GM12878 (cell line): ENCODE measurements around the gene MYO1D. TPM values are rescaled to one million over a fixed set of nuclear protein-coding genes. Genes with fewer than 3 reads are reported as not detected.
A peak's percentile ranks its signal among the peaks of the same experiment; 100 is the strongest.

Source experiments
- HDAC6 ChIP-seq: fragments of 200-600 bp; sonication (generic); IDR thresholded peaks from one replicate; pipeline ENCODE4 v1.8.0; 2017; ENCODE audit warnings: antibody characterized with exemption; ENCODE audit not compliant: unreplicated experiment
- NFYB ChIP-seq: IDR thresholded peaks from 2 replicates; pipeline ENCODE4 v1.6.1; 2011; ENCODE audit warnings: low read depth, mild to moderate bottlenecking, low read length, improper control_type of control experiment, moderate library complexity; ENCODE audit not compliant: insufficient read depth
- SIN3A ChIP-seq: IDR thresholded peaks from 2 replicates; pipeline ENCODE4 v1.6.1; 2012; ENCODE audit warnings: low read depth, low read length, improper control_type of control experiment
- SRF ChIP-seq, 2 experiments: IDR thresholded peaks; 2 replicates each; pipeline ENCODE4 v1.6.1; 2011; ENCODE audit warnings: low read depth in 2 of 2, low read length in 2 of 2, mild to moderate bottlenecking in 1 of 2, moderate library complexity in 1 of 2
- polyA plus RNA-seq, 11 experiments: library from polyadenylated mRNA; depleted of rRNA in 4 of 11; unstranded in 6 of 11; stranded (reverse) in 5 of 11; fragments of >200 nt; fragmentation: Nextera tagmentation in 4 of 11; fragmentation: Illumina TruSeq in 1 of 11; extraction: Ambion mirVana in 4 of 11; extraction: Trizol in 1 of 11; gene quantifications; 1 replicate in 1 of 11; 2 replicates in 10 of 11; pipeline versions ENCODE4 v1.2.1 to v1.2.3, GENCODE V29; 2011 to 2016; ENCODE audit warnings: inconsistent platforms in 2 of 11, missing spikeins in 2 of 11, low read depth in 1 of 11
- small RNA-seq: library from RNA; depleted of rRNA; stranded (forward); fragments of <200 nt; gene quantifications from one replicate; pipeline ENCODE3, GENCODE V24; 2014
- total RNA-seq, 4 experiments: library from RNA; depleted of rRNA in 3 of 4; stranded (reverse); fragments of >200 nt in 3 of 4; fragmentation: Illumina TruSeq in 1 of 4; extraction: Trizol in 1 of 4; gene quantifications; 2 replicates each; pipeline versions ENCODE4 v1.2.1 to v1.2.3, GENCODE V29; 2013 to 2021
- TF ChIP-seq, protein P1 (sequence below), 3 experiments: IDR thresholded peaks in 2 of 3; conservative IDR thresholded peaks in 1 of 3; 2 replicates each; pipeline ENCODE4 v1.5.1; 2011; ENCODE audit warnings: low read depth in 3 of 3, low read length in 3 of 3, mild to moderate bottlenecking in 3 of 3, control low read depth in 2 of 3, moderate library complexity in 2 of 3, inconsistent platforms in 1 of 3, mixed read lengths in 1 of 3; ENCODE audit not compliant: control insufficient read depth in 2 of 3, insufficient read depth in 1 of 3; ENCODE audit errors: extremely low read depth in 1 of 3
- TF ChIP-seq, protein P2 (sequence below): IDR thresholded peaks from 2 replicates; pipeline ENCODE4 v1.6.1; 2012; ENCODE audit warnings: low read depth, low read length, improper control_type of control experiment

MYO1D gene
- total and polyA plus RNA-seq, 10 of the 15 experiments (the other 5 are each of a cell fraction or from before 2014, with no cell fraction given), result 1.8 to 37.7 (median 25.4) TPM

DNA sequence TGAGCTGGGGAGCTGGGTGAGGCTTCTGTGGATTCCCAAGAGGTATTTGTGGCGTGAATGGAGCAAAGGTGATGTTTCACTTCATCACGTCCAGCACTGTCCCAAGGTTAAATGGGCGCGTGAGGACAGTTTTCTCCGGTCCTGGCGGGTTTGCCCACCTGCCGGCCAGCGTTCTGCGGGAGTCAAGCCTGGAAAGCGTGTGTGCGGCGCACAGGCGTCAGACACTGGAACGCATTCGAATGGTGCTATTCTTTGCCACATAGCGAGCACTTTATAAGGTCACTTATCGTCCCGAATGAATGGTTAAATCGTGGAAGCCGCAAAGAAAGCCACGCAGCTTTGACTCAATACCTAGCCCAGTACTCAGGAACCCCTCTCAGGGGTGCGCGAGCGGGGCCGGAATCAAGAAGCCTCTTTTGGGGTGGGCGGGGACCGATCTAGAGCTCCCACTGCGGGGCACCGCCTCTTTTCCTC is 433.1 kb downstream of the MYO1D start (continued):
- TF ChIP-seq, protein P1, sequence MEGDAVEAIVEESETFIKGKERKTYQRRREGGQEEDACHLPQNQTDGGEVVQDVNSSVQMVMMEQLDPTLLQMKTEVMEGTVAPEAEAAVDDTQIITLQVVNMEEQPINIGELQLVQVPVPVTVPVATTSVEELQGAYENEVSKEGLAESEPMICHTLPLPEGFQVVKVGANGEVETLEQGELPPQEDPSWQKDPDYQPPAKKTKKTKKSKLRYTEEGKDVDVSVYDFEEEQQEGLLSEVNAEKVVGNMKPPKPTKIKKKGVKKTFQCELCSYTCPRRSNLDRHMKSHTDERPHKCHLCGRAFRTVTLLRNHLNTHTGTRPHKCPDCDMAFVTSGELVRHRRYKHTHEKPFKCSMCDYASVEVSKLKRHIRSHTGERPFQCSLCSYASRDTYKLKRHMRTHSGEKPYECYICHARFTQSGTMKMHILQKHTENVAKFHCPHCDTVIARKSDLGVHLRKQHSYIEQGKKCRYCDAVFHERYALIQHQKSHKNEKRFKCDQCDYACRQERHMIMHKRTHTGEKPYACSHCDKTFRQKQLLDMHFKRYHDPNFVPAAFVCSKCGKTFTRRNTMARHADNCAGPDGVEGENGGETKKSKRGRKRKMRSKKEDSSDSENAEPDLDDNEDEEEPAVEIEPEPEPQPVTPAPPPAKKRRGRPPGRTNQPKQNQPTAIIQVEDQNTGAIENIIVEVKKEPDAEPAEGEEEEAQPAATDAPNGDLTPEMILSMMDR (IDR thresholded peaks at IDR 0.05 in 2 of 3, conservative IDR thresholded peaks at IDR 0.05 in 1 of 3; ENCODE audit: control insufficient read depth in 2 of 3, extremely low read depth in 1 of 3, insufficient read depth in 1 of 3, low read depth in 3 of 3, low read length in 3 of 3), result no peak
- no peak for TF ChIP-seq HDAC6
- TF ChIP-seq SIN3A, result no peak
- TF ChIP-seq, protein P2, sequence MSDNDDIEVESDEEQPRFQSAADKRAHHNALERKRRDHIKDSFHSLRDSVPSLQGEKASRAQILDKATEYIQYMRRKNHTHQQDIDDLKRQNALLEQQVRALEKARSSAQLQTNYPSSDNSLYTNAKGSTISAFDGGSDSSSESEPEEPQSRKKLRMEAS, result no peak
- TF ChIP-seq SRF (IDR thresholded peaks at IDR 0.05; ENCODE audit: low read depth in 2 of 2, low read length in 2 of 2), result peak; percentile 69 to 90
- no peak for TF ChIP-seq NFYB
- TF ChIP-seq, all 136 proteins: peak for 3

Small RNA genes within 50 kb of the gene (small RNA-seq; reads per million reads assigned to genes)
- gene RF00019, result not detected

Other genes starting within 250 kb of the MYO1D start
- gene TMEM98, start 51.0 kb upstream of the MYO1D start, total RNA-seq (2014; rRNA removed), result not detected in 2 replicates
- 0.13 TPM in 1 of 2 replicates, not detected in the other for gene TMEM98, start 51.0 kb upstream of the MYO1D start, total RNA-seq (2014; rRNA removed; fragmentation: Illumina TruSeq; extraction: Trizol)
- 0.31 TPM in 1 of 2 replicates, not detected in the other for gene TMEM98, start 51.0 kb upstream of the MYO1D start, total RNA-seq (2021)
- 0.05 and 0.63 TPM in 2 replicates for gene TMEM98, start 51.0 kb upstream of the MYO1D start, polyA plus RNA-seq (2011; rRNA removed)
- 0.24 TPM in 1 of 2 replicates, not detected in the other for gene TMEM98, start 51.0 kb upstream of the MYO1D start, polyA plus RNA-seq (2014; fragmentation: Illumina TruSeq; extraction: Trizol)
- gene TMEM98, start 51.0 kb upstream of the MYO1D start, polyA plus RNA-seq (2014; fragmentation: Nextera tagmentation; extraction: Ambion mirVana), result under 1 TPM in 1 of 2 experiments, not detected in 1; 0.04 TPM
- gene TMEM98, start 51.0 kb upstream of the MYO1D start, polyA plus RNA-seq (2014; rRNA removed), result 0.13 and 0.73 TPM in 2 replicates
- under 1 TPM; 0.09 to 0.60 TPM for gene TMEM98, start 51.0 kb upstream of the MYO1D start, polyA plus RNA-seq (2016; fragmentation: Nextera tagmentation; extraction: Ambion mirVana)
- 0.22 TPM in 1 of 2 replicates, not detected in the other for gene SPACA3, start 114.7 kb upstream of the MYO1D start, total RNA-seq (2014; rRNA removed)
- gene SPACA3, start 114.7 kb upstream of the MYO1D start, total RNA-seq (2014; rRNA removed; fragmentation: Illumina TruSeq; extraction: Trizol), result not detected in 2 replicates
- gene SPACA3, start 114.7 kb upstream of the MYO1D start, total RNA-seq (2021), result not detected in 2 replicates
- 0.26 and 0.37 TPM in 2 replicates for gene SPACA3, start 114.7 kb upstream of the MYO1D start, polyA plus RNA-seq (2011; rRNA removed)
- gene SPACA3, start 114.7 kb upstream of the MYO1D start, polyA plus RNA-seq (2014; fragmentation: Illumina TruSeq; extraction: Trizol), result not detected in 2 replicates
- gene SPACA3, start 114.7 kb upstream of the MYO1D start, polyA plus RNA-seq (2014; fragmentation: Nextera tagmentation; extraction: Ambion mirVana), result not detected
- gene SPACA3, start 114.7 kb upstream of the MYO1D start, polyA plus RNA-seq (2014; rRNA removed), result not detected in 2 replicates
- gene SPACA3, start 114.7 kb upstream of the MYO1D start, polyA plus RNA-seq (2016; fragmentation: Nextera tagmentation; extraction: Ambion mirVana), result under 1 TPM in 1 of 2 experiments, not detected in 1; 0.30 TPM